Measurements from ENCODE around the gene HSP90AB1.

DNA sequence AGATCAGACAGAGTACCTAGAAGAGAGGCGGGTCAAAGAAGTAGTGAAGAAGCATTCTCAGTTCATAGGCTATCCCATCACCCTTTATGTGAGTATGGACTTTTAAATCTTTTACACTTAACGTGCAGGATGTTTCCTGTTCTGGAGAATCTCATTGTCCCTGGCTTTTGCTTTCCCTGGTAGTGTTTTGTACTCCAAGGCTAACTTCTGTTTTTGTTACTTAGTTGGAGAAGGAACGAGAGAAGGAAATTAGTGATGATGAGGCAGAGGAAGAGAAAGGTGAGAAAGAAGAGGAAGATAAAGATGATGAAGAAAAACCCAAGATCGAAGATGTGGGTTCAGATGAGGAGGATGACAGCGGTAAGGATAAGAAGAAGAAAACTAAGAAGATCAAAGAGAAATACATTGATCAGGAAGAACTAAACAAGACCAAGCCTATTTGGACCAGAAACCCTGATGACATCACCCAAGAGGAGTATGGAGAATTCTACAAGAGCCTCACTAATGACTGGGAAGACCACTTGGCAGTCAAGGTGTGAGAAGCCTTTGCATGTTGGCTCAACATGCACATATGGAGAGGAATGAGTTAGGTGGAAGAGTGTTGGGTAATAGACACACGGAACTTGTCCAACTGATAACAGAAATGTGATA is 3.3 kb downstream of the HSP90AB1 start:
- TF ChIP-seq POLR2AphosphoS5 (IDR thresholded peaks at IDR 0.05; ENCODE audit: low read depth, low read length), result no peak
- no peak for TF ChIP-seq POLR2A (IDR thresholded peaks at IDR 0.05; ENCODE audit: low read depth, low read length)
